Measurements from ENCODE around the gene CMTM1.

Gene CMTM1

GRCh38 chr16:66566051-66566901 lies at the start of gene CMTM1:
CMTM1 (plus strand) TSS chr16:66566439; CDS start chr16:66566514, 75 bp downstream.
- no peak for DNase-seq

- DNase-seq: no peak
Measured at GRCh38 chr16:66516509-66516807, 49.8 kb upstream of the CMTM1 start.

GRCh38 chr16:66516808-66517585 lies 49.2 kb upstream of the CMTM1 start:
- DNase-seq: peak; percentile 86

- no peak for DNase-seq
Measured at GRCh38 chr16:66517586-66518263, 48.5 kb upstream of the CMTM1 start.

GRCh38 chr16:66519482-66520373 lies 46.5 kb upstream of the CMTM1 start:
- DNase-seq: no peak

GRCh38 chr16:66520406-66521170 lies 45.7 kb upstream of the CMTM1 start:
- no peak for DNase-seq

GRCh38 chr16:66521252-66521713 lies 45.0 kb upstream of the CMTM1 start:
- no peak for DNase-seq

- no peak for DNase-seq
Measured at GRCh38 chr16:66521951-66522771, 44.1 kb upstream of the CMTM1 start.

- DNase-seq: no peak
Measured at GRCh38 chr16:66522816-66523590, 43.2 kb upstream of the CMTM1 start.

- DNase-seq: no peak
Measured at GRCh38 chr16:66523861-66524354, 42.3 kb upstream of the CMTM1 start.

- DNase-seq: no peak
Measured at GRCh38 chr16:66524601-66525164, 41.6 kb upstream of the CMTM1 start.

GRCh38 chr16:66525396-66526180 lies 40.7 kb upstream of the CMTM1 start:
- no peak for DNase-seq

- no peak for DNase-seq
Measured at GRCh38 chr16:66528294-66528693, 37.9 kb upstream of the CMTM1 start.

GRCh38 chr16:66529475-66529874 lies 36.8 kb upstream of the CMTM1 start:
- DNase-seq: no peak

- no peak for DNase-seq
Measured at GRCh38 chr16:66534376-66534799, 31.9 kb upstream of the CMTM1 start.

- DNase-seq: no peak
Measured at GRCh38 chr16:66536525-66536924, 29.7 kb upstream of the CMTM1 start.

GRCh38 chr16:66537236-66537635 lies 29.0 kb upstream of the CMTM1 start:
- no peak for DNase-seq

- no peak for DNase-seq
Measured at GRCh38 chr16:66538910-66539309, 27.3 kb upstream of the CMTM1 start.
